GM10847 (cell line): Measurements from ENCODE around the gene TOR1AIP1.

Experiments used
- POLR2A ChIP-seq: IDR thresholded peaks from 2 replicates; pipeline ENCODE4 v1.6.1; 2011; ENCODE audit not compliant: insufficient read length; ENCODE audit errors: extremely low read depth

Gene TOR1AIP1

GRCh38 chr1:179925302-179925701, 43.2 kb downstream of the TOR1AIP1 start:
- no peak for TF ChIP-seq POLR2A

- TF ChIP-seq POLR2A, result no peak
Measured at GRCh38 chr1:179925922-179926849, 44.1 kb downstream of the TOR1AIP1 start.

GRCh38 chr1:179926850-179927205, 44.7 kb downstream of the TOR1AIP1 start:
- no peak for TF ChIP-seq POLR2A

GRCh38 chr1:179929955-179930798, 48.1 kb downstream of the TOR1AIP1 start:
- no peak for TF ChIP-seq POLR2A

- TF ChIP-seq POLR2A, result no peak
Measured at GRCh38 chr1:179930867-179931266, 48.8 kb downstream of the TOR1AIP1 start.

- TF ChIP-seq POLR2A, result no peak
Measured at GRCh38 chr1:179933219-179933618, 51.1 kb downstream of the TOR1AIP1 start.

- no peak for TF ChIP-seq POLR2A
Measured at GRCh38 chr1:179935909-179936496, 53.9 kb downstream of the TOR1AIP1 start.

GRCh38 chr1:179937668-179938254, 55.7 kb downstream of the TOR1AIP1 start:
- TF ChIP-seq POLR2A, result no peak

- TF ChIP-seq POLR2A, result no peak
Measured at GRCh38 chr1:179938752-179939151, 56.7 kb downstream of the TOR1AIP1 start.

GRCh38 chr1:179939941-179940340, 57.9 kb downstream of the TOR1AIP1 start:
- TF ChIP-seq POLR2A, result no peak

GRCh38 chr1:179941454-179941853, 59.4 kb downstream of the TOR1AIP1 start:
- no peak for TF ChIP-seq POLR2A

GRCh38 chr1:179950651-179951050, 68.6 kb downstream of the TOR1AIP1 start:
- TF ChIP-seq POLR2A, result no peak

GRCh38 chr1:179951383-179952144, 69.5 kb downstream of the TOR1AIP1 start:
- TF ChIP-seq POLR2A, result no peak

- TF ChIP-seq POLR2A, result no peak
Measured at GRCh38 chr1:179952186-179952585, 70.1 kb downstream of the TOR1AIP1 start.
